ENCODE data around the gene KLHL15.

The KLHL15 gene

GRCh38 chrX:23945206-23945605 lies 81.8 kb downstream of the KLHL15 start:
- TF ChIP-seq CTCF (IDR thresholded peaks at IDR 0.05; ENCODE audit: low read depth, low read length), result no peak
- DNase-seq (ENCODE audit: extremely low read depth, low read depth), result no peak

GRCh38 chrX:23944234-23944633 lies 82.8 kb downstream of the KLHL15 start:
- DNase-seq (ENCODE audit: extremely low read depth, low read depth), result no peak
- no peak for TF ChIP-seq CTCF (IDR thresholded peaks at IDR 0.05; ENCODE audit: low read depth, low read length)

- TF ChIP-seq CTCF (IDR thresholded peaks at IDR 0.05; ENCODE audit: low read depth, low read length), result no peak
- no peak for DNase-seq (ENCODE audit: extremely low read depth, low read depth)
Measured at GRCh38 chrX:23939203-23939602, 87.8 kb downstream of the KLHL15 start.

- TF ChIP-seq CTCF (IDR thresholded peaks at IDR 0.05; ENCODE audit: low read depth, low read length), result no peak
- DNase-seq (ENCODE audit: extremely low read depth, low read depth), result no peak
Measured at GRCh38 chrX:23938690-23939089, 88.3 kb downstream of the KLHL15 start.

- TF ChIP-seq CTCF (IDR thresholded peaks at IDR 0.05; ENCODE audit: low read depth, low read length), result no peak
- no peak for DNase-seq (ENCODE audit: extremely low read depth, low read depth)
Measured at GRCh38 chrX:23937100-23937499, 89.9 kb downstream of the KLHL15 start.

- no peak for DNase-seq (ENCODE audit: extremely low read depth, low read depth)
Measured at GRCh38 chrX:23936180-23936579, 90.8 kb downstream of the KLHL15 start.

GRCh38 chrX:23935106-23935505 lies 91.9 kb downstream of the KLHL15 start:
- DNase-seq (ENCODE audit: extremely low read depth, low read depth), result no peak
- no peak for TF ChIP-seq CTCF (IDR thresholded peaks at IDR 0.05; ENCODE audit: low read depth, low read length)

More at GRCh38 chrX:23936180-23936579, 90.8 kb downstream of the KLHL15 start:
- no peak for TF ChIP-seq CTCF (IDR thresholded peaks at IDR 0.05; ENCODE audit: low read depth, low read length)

Data from AG09319 (cell line).